GM12878 (cell line): ENCODE measurements around the gene ACSM5.

Experiments
- CBX3 ChIP-seq: fragments of 200-600 bp; sonication (generic); IDR thresholded peaks from 2 replicates; pipeline ENCODE4 v1.6.1; 2016; ENCODE audit warnings: low read depth, borderline replicate concordance
- CREB1 ChIP-seq: IDR thresholded peaks from 2 replicates; pipeline ENCODE4 v1.6.1; 2012; ENCODE audit warnings: low read depth, mild to moderate bottlenecking, inconsistent platforms
- POLR2A ChIP-seq: IDR thresholded peaks from 2 replicates; pipeline ENCODE4 v1.6.1; 2011; ENCODE audit warnings: low read depth, mild to moderate bottlenecking, low read length
- POLR2AphosphoS5 ChIP-seq: IDR thresholded peaks from 2 replicates; pipeline ENCODE4 v1.6.1; 2011; ENCODE audit warnings: mild to moderate bottlenecking, low read length, inconsistent platforms
- PRDM15 ChIP-seq: fragments of 450-650 bp; formaldehyde crosslinking; IDR thresholded peaks from 2 replicates; pipeline ENCODE4 v1.4.0; 2020; ENCODE audit warnings: mild to moderate bottlenecking, moderate library complexity
- USF2 ChIP-seq: IDR thresholded peaks from 2 replicates; pipeline ENCODE4 v1.6.1; 2011; ENCODE audit warnings: low read depth, low read length, improper control_type of control experiment, borderline replicate concordance
- ZNF207 ChIP-seq: fragments of 450-650 bp; IDR thresholded peaks from 2 replicates; pipeline ENCODE4 v1.6.1; 2014; ENCODE audit warnings: antibody characterized with exemption, mild to moderate bottlenecking, borderline replicate concordance
- TF ChIP-seq, protein P1 (sequence below), 3 experiments: IDR thresholded peaks in 2 of 3; conservative IDR thresholded peaks in 1 of 3; 2 replicates each; pipeline ENCODE4 v1.5.1; 2011; ENCODE audit warnings: low read depth in 3 of 3, low read length in 3 of 3, mild to moderate bottlenecking in 3 of 3, control low read depth in 2 of 3, moderate library complexity in 2 of 3, inconsistent platforms in 1 of 3, mixed read lengths in 1 of 3; ENCODE audit not compliant: control insufficient read depth in 2 of 3, insufficient read depth in 1 of 3; ENCODE audit errors: extremely low read depth in 1 of 3
- TF ChIP-seq, protein P2 (sequence below): fragments of 450-650 bp; IDR thresholded peaks from 2 replicates; pipeline ENCODE4 v1.6.1; 2017; ENCODE audit warnings: low read depth, mild to moderate bottlenecking, moderate library complexity

GRCh38 chr16:20383106-20384029, 26.0 kb upstream of the ACSM5 start:
- TF ChIP-seq, protein P1, sequence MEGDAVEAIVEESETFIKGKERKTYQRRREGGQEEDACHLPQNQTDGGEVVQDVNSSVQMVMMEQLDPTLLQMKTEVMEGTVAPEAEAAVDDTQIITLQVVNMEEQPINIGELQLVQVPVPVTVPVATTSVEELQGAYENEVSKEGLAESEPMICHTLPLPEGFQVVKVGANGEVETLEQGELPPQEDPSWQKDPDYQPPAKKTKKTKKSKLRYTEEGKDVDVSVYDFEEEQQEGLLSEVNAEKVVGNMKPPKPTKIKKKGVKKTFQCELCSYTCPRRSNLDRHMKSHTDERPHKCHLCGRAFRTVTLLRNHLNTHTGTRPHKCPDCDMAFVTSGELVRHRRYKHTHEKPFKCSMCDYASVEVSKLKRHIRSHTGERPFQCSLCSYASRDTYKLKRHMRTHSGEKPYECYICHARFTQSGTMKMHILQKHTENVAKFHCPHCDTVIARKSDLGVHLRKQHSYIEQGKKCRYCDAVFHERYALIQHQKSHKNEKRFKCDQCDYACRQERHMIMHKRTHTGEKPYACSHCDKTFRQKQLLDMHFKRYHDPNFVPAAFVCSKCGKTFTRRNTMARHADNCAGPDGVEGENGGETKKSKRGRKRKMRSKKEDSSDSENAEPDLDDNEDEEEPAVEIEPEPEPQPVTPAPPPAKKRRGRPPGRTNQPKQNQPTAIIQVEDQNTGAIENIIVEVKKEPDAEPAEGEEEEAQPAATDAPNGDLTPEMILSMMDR (IDR thresholded peaks at IDR 0.05 in 2 of 3, conservative IDR thresholded peaks at IDR 0.05 in 1 of 3; ENCODE audit: control insufficient read depth in 2 of 3, extremely low read depth in 1 of 3, insufficient read depth in 1 of 3, low read depth in 3 of 3, low read length in 3 of 3) = peak; percentile 79 to 87 (median 80)
- TF ChIP-seq POLR2AphosphoS5 = no peak
- TF ChIP-seq, protein P2, sequence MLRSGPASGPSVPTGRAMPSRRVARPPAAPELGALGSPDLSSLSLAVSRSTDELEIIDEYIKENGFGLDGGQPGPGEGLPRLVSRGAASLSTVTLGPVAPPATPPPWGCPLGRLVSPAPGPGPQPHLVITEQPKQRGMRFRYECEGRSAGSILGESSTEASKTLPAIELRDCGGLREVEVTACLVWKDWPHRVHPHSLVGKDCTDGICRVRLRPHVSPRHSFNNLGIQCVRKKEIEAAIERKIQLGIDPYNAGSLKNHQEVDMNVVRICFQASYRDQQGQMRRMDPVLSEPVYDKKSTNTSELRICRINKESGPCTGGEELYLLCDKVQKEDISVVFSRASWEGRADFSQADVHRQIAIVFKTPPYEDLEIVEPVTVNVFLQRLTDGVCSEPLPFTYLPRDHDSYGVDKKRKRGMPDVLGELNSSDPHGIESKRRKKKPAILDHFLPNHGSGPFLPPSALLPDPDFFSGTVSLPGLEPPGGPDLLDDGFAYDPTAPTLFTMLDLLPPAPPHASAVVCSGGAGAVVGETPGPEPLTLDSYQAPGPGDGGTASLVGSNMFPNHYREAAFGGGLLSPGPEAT = no peak
- TF ChIP-seq ZNF207 = no peak
- no peak for TF ChIP-seq POLR2A
- TF ChIP-seq USF2 = no peak
- TF ChIP-seq PRDM15 (CRISPR knock-in tag) = no peak
- TF ChIP-seq CBX3 = no peak
- TF ChIP-seq CREB1 = no peak
